Inflammatory macrophage treated with lipopolysaccharide for 4 hours (primary cell): ENCODE measurements around the gene ERC2.

ENCODE experiments used
- DNase-seq: peaks from one replicate; pipeline ENCODE4 v3.0.0-alpha.2; 2020

Gene ERC2

GRCh38 chr3:55813268-55814097, 654.8 kb downstream of the ERC2 start:
- no peak for DNase-seq

GRCh38 chr3:55812394-55813013, 655.8 kb downstream of the ERC2 start:
- DNase-seq, result no peak

GRCh38 chr3:55807210-55807609, 661.1 kb downstream of the ERC2 start:
- DNase-seq, result no peak

GRCh38 chr3:55805169-55805568, 663.1 kb downstream of the ERC2 start:
- no peak for DNase-seq

- no peak for DNase-seq
These were observed 663.8 kb downstream of the ERC2 start for GRCh38 chr3:55804170-55805095.

- DNase-seq, result no peak
These were observed 665.5 kb downstream of the ERC2 start for GRCh38 chr3:55802816-55803215.

GRCh38 chr3:55801676-55802075, 666.6 kb downstream of the ERC2 start:
- no peak for DNase-seq

- DNase-seq, result no peak
These were observed 667.2 kb downstream of the ERC2 start for GRCh38 chr3:55801068-55801467.

GRCh38 chr3:55797775-55798174, 670.5 kb downstream of the ERC2 start:
- no peak for DNase-seq

GRCh38 chr3:55797084-55797483, 671.2 kb downstream of the ERC2 start:
- no peak for DNase-seq

GRCh38 chr3:55796533-55796932, 671.7 kb downstream of the ERC2 start:
- no peak for DNase-seq

GRCh38 chr3:55795746-55796145, 672.5 kb downstream of the ERC2 start:
- DNase-seq, result no peak

GRCh38 chr3:55795296-55795695, 673.0 kb downstream of the ERC2 start:
- DNase-seq, result no peak

- DNase-seq, result no peak
These were observed 675.5 kb downstream of the ERC2 start for GRCh38 chr3:55792742-55793141.

GRCh38 chr3:55792009-55792408, 676.3 kb downstream of the ERC2 start:
- no peak for DNase-seq

- DNase-seq, result no peak
These were observed 677.5 kb downstream of the ERC2 start for GRCh38 chr3:55790596-55791350.

GRCh38 chr3:55789516-55789915, 678.8 kb downstream of the ERC2 start:
- DNase-seq, result no peak

- no peak for DNase-seq
These were observed 685.5 kb downstream of the ERC2 start for GRCh38 chr3:55782807-55783206.

- DNase-seq, result no peak
These were observed 685.9 kb downstream of the ERC2 start for GRCh38 chr3:55782351-55782750.

- DNase-seq, result no peak
These were observed 687.4 kb downstream of the ERC2 start for GRCh38 chr3:55780913-55781312.

GRCh38 chr3:55779543-55779942, 688.7 kb downstream of the ERC2 start:
- DNase-seq, result no peak

- no peak for DNase-seq
These were observed 692.7 kb downstream of the ERC2 start for GRCh38 chr3:55775366-55776154.
